ENCODE measurements around the gene LBH.
A peak's percentile ranks its signal among the peaks of the same experiment; 100 is the strongest.

LBH gene

DNA sequence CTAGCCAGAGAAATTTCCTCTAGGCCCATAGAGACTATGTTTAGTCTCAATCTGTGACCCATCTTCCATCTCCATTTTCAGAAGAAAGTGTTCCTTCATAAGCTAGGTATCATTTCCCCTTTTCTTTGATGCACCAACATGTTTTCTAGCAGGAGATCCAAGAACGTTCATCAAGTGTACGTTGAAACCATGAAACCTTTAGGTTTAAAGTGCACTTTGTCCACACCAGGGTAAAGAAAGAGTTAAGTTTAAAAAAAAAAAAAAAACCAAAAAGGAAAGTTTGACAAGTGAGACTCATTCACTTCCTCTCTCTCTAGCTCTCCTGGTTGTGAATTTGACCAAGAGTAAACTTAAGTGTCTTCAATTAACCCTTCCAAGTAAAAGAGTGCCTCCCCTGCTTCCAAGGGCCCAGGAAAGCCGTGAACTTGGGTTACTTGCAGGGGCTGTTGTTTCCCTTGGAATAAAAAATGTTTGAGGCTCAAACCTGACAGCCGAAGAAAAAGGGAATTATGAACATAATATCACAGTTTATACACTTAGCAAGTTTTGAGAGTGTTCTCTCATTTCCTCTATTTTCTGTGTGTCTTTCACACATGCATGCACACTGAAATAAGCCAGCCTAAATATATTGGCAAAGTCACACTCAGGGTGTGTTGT is 56.7 kb downstream of the LBH start:
- H3K27ac ChIP-seq: peak overlapping the region in 6 of 21 experiments; percentile 3 to 55 (median 36)
- no peak overlapping the region for H3K4me3 ChIP-seq

DNA sequence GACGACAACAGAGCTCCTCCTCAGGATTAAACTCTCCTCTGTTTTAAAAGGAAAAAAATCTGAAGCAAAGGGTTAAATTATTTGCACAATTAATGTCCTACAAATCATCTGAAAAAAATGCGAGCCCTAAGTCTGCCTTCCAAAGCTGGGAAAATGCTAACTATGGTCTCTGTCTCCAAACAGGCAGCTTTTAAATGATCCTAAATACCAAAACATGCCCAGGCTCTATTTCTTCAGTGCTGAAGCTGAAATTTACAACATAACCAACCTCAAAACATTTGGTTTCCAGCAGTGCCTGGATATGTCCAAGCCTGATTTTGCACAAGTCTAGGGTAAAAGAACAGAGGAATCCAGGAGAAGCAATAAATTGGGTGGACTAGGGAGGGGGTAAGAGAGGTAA is 57.2 kb downstream of the LBH start:
- Histone ChIP-seq H3K27ac (peak overlapping the region in 5 of 21 experiments; percentile 16 to 54 (median 20)), H3K4me3 (no peak overlapping the region)

DNA sequence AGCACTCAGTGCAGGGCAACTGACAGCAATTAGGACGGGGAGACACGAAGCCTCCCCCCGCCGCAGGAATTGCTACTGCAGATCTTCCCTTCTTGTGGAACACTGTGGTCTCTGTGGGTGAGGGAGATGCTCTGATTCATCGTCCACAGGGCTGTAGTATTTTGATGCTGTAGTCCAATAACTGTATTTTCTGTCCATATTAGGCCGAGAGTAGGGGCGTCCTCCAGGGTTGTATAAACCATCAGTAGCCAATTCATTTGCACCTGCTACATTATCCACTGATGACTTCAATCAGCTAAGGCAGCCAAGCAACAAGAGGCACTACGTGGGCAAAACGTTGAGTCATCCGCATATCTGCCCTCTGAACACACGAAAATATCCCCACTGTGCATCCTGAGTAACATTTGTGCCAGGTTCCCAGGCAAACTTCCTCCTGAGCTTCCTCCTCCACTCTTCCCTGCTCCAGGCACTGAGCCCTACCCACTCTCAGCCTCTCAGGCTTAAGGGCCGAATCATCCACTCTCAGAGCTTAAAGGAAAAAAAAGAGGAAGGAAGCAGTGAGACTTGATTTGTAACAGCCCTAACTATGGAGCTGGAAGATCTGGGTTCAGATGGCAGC is 62.1 kb downstream of the LBH start:
- Histone ChIP-seq H3K4me3 (no peak overlapping the region), H3K27ac (peak overlapping the region in 4 of 21 experiments; percentile 6 to 65 (median 59))

DNA sequence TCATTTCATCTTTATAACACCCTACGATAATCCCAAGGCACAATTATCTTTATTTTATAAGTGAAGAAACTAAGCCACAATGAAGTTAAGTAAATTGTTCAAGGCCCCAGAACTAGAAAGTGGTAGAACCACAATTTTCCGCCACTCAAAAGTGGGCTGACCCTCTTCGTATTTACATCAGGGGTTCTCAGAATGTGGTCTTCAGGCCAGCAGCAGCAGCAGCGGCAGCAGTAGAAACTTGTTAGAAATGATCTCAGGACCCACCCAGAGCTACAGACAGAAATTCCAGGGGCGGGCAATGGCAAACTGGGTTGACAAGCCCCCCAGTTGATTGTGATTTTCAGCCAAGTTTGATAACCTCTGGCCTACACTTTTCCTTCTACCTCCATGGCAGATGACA is 62.8 kb downstream of the LBH start:
- Histone ChIP-seq H3K27ac (peak overlapping the region in 2 of 21 experiments; percentile 60 to 65), H3K4me3 (no peak overlapping the region)

DNA sequence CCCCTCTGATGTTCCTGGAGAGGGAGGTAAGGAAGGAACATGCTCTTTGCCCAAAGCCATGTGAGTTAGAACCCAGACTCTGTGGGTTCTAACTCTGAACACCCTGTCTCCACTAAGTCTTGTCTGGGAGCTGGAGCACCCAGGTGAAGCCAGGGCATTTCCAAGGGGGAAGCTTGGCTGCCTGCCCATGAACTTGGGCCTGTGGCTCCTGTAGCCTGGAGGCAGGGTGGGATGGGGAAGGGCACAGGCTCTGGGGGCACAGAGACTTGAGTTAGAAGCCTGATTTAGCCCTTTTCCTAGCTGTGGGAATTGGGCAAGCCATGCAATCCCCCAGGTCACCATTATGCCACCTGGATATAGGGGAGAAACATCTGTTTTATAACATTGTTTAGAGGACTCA is 65.2 kb downstream of the LBH start:
- no peak overlapping the region for H3K27ac ChIP-seq
- no peak overlapping the region for H3K4me3 ChIP-seq

DNA sequence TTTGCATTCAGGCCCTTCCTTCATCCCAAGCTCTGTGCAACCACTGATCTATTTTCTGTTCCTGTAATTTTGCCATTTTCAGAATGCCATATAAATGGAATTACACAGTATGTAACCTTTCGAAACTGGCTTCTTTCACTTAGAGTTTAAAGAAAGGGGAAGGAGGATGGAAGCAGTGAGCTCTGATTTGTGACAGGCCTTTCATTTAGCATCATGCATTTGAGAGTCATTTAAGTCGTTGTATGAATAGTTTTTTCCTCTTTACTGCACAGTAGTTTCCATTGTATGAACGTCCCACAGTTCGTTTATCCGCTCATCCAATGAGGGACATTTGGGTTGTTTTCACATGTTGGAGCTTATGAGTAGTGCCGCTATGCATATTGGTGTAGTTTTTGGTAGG is 67.0 kb downstream of the LBH start:
- Histone ChIP-seq H3K4me3 (no peak overlapping the region), H3K27ac (no peak overlapping the region)

DNA sequence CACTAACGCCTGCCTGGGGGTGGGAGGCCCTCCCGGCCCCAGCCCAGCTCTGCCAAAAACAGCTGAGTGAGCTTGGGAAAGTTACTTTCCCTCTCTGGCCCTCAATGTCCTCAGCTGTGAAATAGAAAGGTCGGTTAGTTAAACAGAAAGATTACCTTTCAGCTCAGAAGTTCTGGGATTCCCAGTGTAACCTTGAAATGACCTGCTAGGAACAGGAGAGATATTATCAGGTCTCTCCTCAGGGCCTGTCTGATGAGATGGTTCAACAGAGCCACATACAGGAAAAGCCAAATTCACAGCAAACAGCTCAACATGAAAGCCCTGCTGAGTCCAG is 68.8 kb downstream of the LBH start:
- peak overlapping the region in 3 of 21 experiments; percentile 20 to 26 (median 22) for H3K27ac ChIP-seq
- H3K4me3 ChIP-seq: no peak overlapping the region

DNA sequence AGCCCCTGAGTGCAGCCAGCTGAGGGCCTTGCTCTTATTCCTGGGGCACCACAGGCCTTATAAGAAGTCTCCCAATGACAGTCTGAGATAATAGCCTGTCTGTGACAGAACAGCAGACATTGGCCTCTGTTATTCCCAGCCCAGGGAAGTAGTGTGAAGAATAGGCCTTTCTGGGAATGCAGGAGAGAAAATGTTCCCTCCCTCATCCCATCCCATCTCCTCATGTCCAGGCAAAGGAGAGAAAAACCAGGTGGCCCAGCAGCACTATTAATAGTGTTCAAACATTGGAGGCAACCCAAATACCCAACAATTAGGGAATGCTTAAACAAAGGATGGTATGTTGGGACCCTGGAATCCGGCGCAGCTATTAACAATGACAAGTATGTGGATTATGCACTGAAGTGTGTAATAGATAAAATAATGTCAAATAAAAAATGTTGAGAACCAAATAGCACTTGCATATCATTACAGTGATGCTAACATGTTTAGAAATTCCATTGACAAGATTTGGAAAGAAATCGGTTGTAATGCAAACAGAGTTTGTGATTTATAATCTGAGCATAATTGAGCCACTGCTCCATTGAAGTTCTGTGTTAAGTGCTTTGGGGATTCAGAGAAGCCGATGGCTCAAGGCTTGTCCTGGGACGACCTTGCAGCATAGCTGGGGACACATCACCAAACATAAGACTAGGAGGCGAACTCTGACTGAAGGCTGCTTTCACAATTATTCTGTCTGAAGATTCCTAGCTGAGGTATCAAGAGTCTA is 69.3 kb downstream of the LBH start:
- Histone ChIP-seq H3K27ac (peak overlapping the region in 3 of 21 experiments; percentile 20 to 48 (median 28)), H3K4me3 (no peak overlapping the region)

DNA sequence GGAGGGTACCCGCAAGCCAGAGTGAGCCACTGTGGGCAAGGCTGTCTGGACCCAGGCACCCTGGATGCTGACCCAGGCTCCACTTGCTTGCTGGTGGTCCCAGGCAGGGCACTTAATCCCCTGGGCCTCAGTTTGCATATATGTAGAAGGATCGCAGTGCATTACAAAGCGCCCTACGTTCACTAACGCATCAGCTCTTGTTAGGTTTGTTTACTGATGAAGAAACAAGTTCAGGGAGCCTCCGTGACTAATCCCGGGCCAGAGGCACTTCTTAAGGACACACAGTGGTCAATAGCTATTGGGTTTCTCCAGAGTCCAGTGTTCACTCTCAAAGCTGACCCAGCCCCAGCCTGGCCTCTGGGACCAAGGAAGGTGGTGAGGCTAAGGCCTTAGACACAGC is 70.2 kb downstream of the LBH start:
- H3K27ac ChIP-seq: peak overlapping the region in 3 of 21 experiments; percentile 28 to 48 (median 39)

DNA sequence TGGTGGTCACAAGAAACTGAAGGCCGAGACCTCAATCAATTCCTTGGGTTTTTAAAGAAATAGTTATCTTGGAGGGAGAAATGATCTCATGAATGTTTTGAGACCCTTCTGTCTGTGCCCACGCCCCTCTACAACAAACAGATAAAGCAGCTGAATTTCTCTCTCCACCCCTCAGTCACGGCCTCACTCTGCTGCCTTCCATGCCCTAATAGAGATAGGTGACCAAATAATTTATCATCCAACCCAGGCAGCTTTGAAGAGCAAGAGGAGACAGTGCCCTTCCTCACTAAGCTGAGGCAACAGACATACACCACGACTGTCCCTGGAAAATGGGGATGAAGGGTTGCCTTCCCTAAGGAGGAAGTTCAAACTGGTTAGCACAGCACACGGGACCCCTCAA is 71.2 kb downstream of the LBH start:
- H3K27ac ChIP-seq: no peak overlapping the region
- H3K4me3 ChIP-seq: no peak overlapping the region

More for the DNA sequence above, 70.2 kb downstream of the LBH start:
- H3K4me3 ChIP-seq: no peak overlapping the region

DNA sequence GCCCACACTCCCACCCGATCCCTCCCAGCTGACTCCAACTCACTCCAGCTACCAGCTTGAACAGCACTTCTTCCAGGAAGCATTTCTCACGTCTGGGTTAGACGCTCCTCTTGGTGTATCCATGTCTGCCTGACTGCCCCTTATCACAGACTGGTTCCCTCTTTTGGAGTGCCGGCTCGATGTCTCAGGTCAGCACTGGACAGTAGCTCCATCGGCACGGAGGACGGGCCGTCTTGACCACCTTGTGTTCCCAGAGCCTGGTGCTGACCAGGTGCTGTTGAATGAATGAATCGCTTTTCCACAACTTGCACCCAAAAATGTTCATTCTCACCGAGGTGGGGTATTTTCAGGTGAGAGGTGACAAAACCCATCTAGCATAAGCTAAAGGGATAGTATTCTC is 71.8 kb downstream of the LBH start:
- Histone ChIP-seq H3K4me3 (no peak overlapping the region), H3K27ac (no peak overlapping the region)

DNA sequence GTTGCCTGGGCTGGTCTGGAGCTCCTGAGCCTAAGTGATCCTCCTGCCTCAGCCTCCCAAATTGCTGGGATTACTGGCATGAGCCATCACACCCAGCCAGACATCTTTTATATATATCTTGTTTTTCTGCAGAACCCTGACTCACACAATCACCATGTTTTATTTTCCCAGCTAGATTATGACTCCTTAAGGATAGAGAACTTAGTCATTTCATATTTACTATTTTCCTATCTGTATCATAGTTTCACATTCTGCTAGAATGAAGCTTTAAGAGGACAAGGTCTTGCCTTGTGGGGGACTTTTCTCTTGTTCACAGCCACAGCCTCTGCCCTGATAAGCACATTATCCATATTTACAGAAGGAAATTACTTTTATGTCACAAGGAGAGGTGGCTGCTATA is 73.9 kb downstream of the LBH start:
- Histone ChIP-seq H3K27ac (no peak overlapping the region), H3K4me3 (no peak overlapping the region)

DNA sequence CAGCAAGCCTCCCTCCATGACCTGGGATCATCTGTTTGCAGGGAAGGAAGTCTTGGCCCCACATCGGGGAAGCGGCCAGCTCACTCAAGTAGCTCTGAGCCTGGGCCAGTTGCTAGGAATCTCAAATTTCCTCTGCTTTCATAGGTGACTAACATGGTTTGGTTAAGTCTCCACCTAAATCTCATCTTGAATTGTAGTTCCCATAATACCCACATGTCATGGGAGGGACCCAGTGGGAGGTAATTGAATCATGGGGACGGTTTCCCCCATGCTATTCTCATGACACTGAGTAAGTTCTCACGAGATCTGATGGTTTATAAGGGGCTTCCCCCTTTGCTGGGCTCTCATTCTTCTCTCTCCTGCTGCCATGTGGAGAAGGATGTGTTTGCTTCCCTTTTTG is 75.2 kb downstream of the LBH start:
- Histone ChIP-seq H3K27ac (no peak overlapping the region), H3K4me3 (no peak overlapping the region)

DNA sequence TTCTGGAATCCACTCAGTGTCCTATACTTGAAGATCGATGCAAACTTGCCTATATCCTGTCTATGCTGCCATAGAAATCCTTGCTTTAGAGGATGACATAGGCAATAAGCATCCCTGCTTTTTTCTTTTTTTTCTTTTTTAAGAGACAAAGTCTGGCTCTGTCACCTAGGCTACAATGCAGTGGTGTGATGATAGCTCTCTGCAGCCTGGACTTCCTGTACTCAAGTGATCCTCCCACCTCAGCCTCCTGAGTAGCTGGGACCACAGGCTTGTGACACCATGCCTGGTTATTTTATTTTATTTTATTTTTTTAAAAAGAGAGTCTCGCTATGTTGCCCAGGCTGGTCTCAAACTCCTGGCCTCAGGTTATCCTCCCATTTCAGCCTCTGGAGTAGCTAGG is 76.9 kb downstream of the LBH start:
- Histone ChIP-seq H3K4me3 (no peak overlapping the region), H3K27ac (no peak overlapping the region)

All from skin epidermis (tissue), 12 donors.